H1 (cell line): ENCODE measurements around the gene BIN1. TPM values are rescaled to one million over a fixed set of nuclear protein-coding genes. Genes with fewer than 3 reads are reported as not detected.

ENCODE experiments used
- POLR2A ChIP-seq, 2 experiments: IDR thresholded peaks; 1 replicate in 1 of 2; 2 replicates in 1 of 2; pipeline ENCODE4 v1.6.1; 2011; ENCODE audit warnings: low read depth in 2 of 2, low read length in 2 of 2, mild to moderate bottlenecking in 2 of 2; ENCODE audit errors: control extremely low read depth in 1 of 2
- polyA plus RNA-seq, 7 experiments: library from polyadenylated mRNA; depleted of rRNA in 3 of 7; stranded (reverse) in 5 of 7; unstranded in 2 of 7; fragments of >200 nt in 5 of 7; fragments of 200-250 nt in 2 of 7; gene quantifications; 1 replicate in 5 of 7; 2 replicates in 1 of 7; 4 replicates in 1 of 7; pipeline versions ENCODE4 v1.2.1 to v1.2.3, GENCODE V29; 2011 to 2013; ENCODE audit warnings: missing spikeins in 2 of 7, mixed read lengths in 2 of 7
- total RNA-seq: library from RNA; stranded (reverse); fragmentation: NEBNext Ultra II Directional; extraction: Animal tissue kit (Norgen Biotek cat#: 25700); gene quantifications from 2 replicates; pipeline ENCODE4 v1.2.1, GENCODE V29; 2021
- TF ChIP-seq, protein P1 (sequence below): IDR thresholded peaks from 2 replicates; pipeline ENCODE4 v1.6.1; 2011; ENCODE audit warnings: low read depth, mild to moderate bottlenecking, low read length; ENCODE audit not compliant: insufficient read depth

BIN1 gene
- total and polyA plus RNA-seq, 2 of the 8 experiments (the other 6 are each of a cell fraction or from before 2014, with no cell fraction given) = 23.6 to 35.6 TPM

DNA sequence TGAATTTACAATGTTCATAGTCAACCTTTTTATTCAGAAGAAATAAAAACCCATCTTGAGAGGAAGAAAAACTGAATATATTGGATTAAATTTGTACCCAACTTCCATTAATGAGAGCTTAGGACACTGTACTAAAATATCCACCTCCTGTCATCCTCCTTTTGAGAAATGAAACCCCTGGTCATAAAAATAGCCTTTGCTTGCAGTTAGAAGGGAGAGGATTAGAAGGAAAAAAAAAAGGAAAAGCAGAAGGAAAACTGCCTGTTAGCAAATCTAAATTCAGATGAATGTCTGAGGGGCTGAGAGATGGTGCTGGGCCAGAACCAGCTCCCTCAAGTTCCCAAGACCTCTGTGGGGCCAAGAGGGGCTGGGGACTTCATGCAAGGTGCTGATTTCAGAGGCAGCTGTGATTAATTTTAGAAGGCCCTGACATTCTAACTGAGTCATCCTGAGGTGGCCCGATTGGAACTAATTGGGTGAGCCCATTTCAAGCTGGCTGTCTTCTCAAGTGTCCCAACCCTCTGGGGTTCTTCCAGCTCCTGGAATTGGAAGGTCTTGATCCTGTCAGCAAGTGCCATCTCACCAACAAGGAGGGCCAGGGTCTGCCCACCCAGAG is 38.4 kb upstream of the BIN1 start (continued):
- TF ChIP-seq, protein P1, sequence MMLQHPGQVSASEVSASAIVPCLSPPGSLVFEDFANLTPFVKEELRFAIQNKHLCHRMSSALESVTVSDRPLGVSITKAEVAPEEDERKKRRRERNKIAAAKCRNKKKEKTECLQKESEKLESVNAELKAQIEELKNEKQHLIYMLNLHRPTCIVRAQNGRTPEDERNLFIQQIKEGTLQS = no peak
- no peak for TF ChIP-seq POLR2A (IDR thresholded peaks at IDR 0.05; ENCODE audit: control extremely low read depth in 1 of 2, low read depth in 2 of 2, low read length in 2 of 2)
